ENCODE results near the gene RARA.
"Not testable (repeated sequence)": the region's sequence is repeated elsewhere in the genome, so short reads cannot be mapped to it uniquely, and the experiment has no call there.

The RARA gene

DNA sequence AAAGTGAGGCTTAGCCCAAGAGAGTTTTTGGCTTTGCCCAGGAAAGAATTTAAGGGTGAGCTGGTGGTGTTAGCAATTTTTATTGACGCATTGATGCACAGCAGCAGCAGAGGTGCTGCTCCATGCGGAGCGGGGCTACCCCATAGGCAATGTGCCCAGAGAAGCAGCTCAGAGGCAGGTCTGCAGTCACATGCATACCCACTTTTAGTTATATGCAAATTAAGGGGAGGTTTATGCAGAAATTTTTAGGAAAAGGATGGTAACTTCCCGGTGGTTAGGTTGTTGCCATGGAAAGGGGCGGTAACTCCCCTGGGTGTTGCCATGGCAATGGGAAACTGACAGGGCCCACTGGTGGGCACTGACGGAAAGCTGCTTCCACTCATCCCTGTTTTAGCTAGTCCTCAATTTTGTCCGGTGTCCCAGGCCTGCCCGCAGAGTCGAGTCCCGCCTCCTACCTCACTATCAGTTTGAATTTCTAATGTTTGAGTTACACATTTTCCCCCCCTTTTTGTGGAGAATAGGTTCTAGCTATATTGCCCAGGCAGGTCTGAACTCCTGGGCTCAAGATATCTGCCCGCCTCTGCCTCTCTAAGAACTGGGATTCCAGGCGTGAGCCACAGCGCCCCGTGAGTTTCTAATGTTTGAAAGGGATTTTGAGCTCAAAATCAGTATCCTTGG is 66.0 kb downstream of the RARA start:
- H3K36me3 ChIP-seq, result no peaks in the 10 kb centered on the region

DNA sequence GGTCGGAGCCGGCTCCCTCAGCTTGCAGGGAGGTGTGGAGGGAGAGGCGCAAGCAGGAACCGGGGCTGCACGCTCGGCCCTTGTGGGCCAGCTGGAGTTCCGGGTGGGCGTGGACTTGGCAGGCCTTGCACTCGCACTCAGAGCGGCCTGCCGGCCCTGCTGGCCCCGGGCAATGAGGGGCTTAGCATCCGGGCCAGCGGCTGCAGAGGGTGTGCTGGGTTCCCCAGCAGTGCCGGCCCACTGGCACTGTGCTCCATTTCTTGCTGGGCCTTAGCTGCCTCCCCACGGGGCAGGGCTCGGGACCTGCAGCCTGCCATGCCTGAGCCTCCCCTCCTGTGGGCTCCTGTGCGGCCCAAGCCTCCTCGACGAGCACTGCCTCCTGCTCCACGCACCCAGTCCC is 66.8 kb downstream of the RARA start:
- not testable (repeated sequence) for H3K36me3 ChIP-seq; H3K4me3 ChIP-seq (ENCODE audit: low read depth in 1 of 2, low read length in 1 of 2); H3K9me3 ChIP-seq; H3K27ac ChIP-seq; H3K4me1 ChIP-seq (ENCODE audit: control insufficient read depth in 1 of 2, insufficient read depth in 1 of 2, low read depth in 1 of 2, low read length in 1 of 2)
- H3K27me3 ChIP-seq, result peaks cover 28% of the 10 kb centered on the region

More for the DNA sequence above, 66.0 kb downstream of the RARA start:
- Histone ChIP-seq H3K4me3 (ENCODE audit: low read depth in 1 of 2, low read length in 1 of 2) (no peak overlapping the region), H3K27ac (no peak overlapping the region), H3K4me1 (ENCODE audit: control insufficient read depth in 1 of 2, insufficient read depth in 1 of 2, low read depth in 1 of 2, low read length in 1 of 2) (no peaks in the 10 kb centered on the region), H3K9me3 (no peaks in the 10 kb centered on the region), H3K27me3 (peaks cover 28% of the 10 kb centered on the region)
- TF ChIP-seq, protein P1, sequence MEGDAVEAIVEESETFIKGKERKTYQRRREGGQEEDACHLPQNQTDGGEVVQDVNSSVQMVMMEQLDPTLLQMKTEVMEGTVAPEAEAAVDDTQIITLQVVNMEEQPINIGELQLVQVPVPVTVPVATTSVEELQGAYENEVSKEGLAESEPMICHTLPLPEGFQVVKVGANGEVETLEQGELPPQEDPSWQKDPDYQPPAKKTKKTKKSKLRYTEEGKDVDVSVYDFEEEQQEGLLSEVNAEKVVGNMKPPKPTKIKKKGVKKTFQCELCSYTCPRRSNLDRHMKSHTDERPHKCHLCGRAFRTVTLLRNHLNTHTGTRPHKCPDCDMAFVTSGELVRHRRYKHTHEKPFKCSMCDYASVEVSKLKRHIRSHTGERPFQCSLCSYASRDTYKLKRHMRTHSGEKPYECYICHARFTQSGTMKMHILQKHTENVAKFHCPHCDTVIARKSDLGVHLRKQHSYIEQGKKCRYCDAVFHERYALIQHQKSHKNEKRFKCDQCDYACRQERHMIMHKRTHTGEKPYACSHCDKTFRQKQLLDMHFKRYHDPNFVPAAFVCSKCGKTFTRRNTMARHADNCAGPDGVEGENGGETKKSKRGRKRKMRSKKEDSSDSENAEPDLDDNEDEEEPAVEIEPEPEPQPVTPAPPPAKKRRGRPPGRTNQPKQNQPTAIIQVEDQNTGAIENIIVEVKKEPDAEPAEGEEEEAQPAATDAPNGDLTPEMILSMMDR (IDR thresholded peaks at IDR 0.05), result no peak

- not testable (repeated sequence) for H3K36me3 ChIP-seq; H3K4me3 ChIP-seq (ENCODE audit: low read depth in 1 of 2, low read length in 1 of 2); H3K9me3 ChIP-seq; H3K4me1 ChIP-seq (ENCODE audit: control insufficient read depth in 1 of 2, insufficient read depth in 1 of 2, low read depth in 1 of 2, low read length in 1 of 2); H3K27ac ChIP-seq
- H3K27me3 ChIP-seq, result peaks cover 28% of the 10 kb centered on the region
These were observed 67.6 kb downstream of the RARA start for GRCh38 chr17:40376541-40376940.

GRCh38 chr17:40377832-40378231 is 68.9 kb downstream of the RARA start:
- Histone ChIP-seq H3K36me3 (no peaks in the 10 kb centered on the region), H3K4me3 (ENCODE audit: low read depth in 1 of 2, low read length in 1 of 2) (no peak overlapping the region), H3K4me1 (ENCODE audit: control insufficient read depth in 1 of 2, insufficient read depth in 1 of 2, low read depth in 1 of 2, low read length in 1 of 2) (no peaks in the 10 kb centered on the region), H3K27me3 (peaks cover 28% of the 10 kb centered on the region), H3K9me3 (no peaks in the 10 kb centered on the region), H3K27ac (no peak overlapping the region)
- TF ChIP-seq, protein P1 (IDR thresholded peaks at IDR 0.05), result no peak

DNA sequence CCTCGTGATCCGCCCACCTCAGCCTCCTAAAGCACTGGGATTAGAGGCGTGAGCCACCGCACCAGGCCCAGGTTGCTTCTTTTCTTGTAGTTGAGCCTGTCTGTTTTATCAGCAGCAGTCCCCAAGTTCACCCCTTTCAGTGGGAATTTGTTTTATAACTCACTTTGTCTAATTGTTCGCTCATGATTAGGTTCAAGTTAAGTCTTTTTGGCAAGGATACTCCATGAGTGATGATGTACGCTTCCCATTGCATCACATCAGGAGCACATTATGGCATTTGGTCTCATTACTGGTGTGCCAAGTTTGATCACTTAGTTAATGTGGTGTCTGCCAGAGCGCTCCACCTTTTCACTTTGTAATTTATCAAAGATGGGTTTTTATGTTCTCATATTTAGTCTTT is 70.0 kb downstream of the RARA start:
- no peak overlapping the region for H3K4me3 ChIP-seq (ENCODE audit: low read depth in 1 of 2, low read length in 1 of 2)
- peaks cover 27% of the 10 kb centered on the region for H3K27me3 ChIP-seq
- TF ChIP-seq, protein P1 (IDR thresholded peaks at IDR 0.05), result no peak
- no peaks in the 10 kb centered on the region for H3K4me1 ChIP-seq (ENCODE audit: control insufficient read depth in 1 of 2, insufficient read depth in 1 of 2, low read depth in 1 of 2, low read length in 1 of 2)
- H3K9me3 ChIP-seq, result no peaks in the 10 kb centered on the region
- H3K36me3 ChIP-seq, result peaks cover 3% of the 10 kb centered on the region
- no peak overlapping the region for H3K27ac ChIP-seq

- no peak overlapping the region for H3K4me3 ChIP-seq (ENCODE audit: low read depth in 1 of 2, low read length in 1 of 2)
- TF ChIP-seq, protein P1 (IDR thresholded peaks at IDR 0.05), result no peak
- peaks cover 1% of the 10 kb centered on the region for H3K27me3 ChIP-seq
- no peaks in the 10 kb centered on the region for H3K9me3 ChIP-seq
- no peaks in the 10 kb centered on the region for H3K4me1 ChIP-seq (ENCODE audit: control insufficient read depth in 1 of 2, insufficient read depth in 1 of 2, low read depth in 1 of 2, low read length in 1 of 2)
- no peak overlapping the region for H3K27ac ChIP-seq
- H3K36me3 ChIP-seq, result peaks cover 22% of the 10 kb centered on the region
These were observed 73.3 kb downstream of the RARA start for GRCh38 chr17:40382251-40382650.

DNA sequence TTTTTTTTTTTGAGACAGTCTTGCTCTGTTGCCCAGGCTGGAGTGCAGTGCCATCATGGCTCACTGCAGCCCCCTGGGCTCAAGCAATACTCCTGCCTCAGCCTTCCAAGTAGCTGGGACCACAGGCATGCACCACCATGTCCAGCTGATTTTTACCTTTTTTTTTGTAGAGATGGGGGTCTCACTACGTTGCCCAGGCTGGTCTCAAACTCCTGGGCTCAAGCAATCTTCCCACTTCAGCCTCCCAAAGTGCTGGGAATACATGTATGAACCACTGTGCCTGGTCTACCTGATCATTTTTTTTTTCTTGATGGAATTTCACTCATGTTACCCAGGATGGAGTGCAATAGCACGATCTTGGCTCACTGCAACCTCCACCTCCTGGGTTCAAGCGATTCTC is 77.6 kb downstream of the RARA start:
- not testable (repeated sequence) for H3K4me1 ChIP-seq (ENCODE audit: control insufficient read depth in 1 of 2, insufficient read depth in 1 of 2, low read depth in 1 of 2, low read length in 1 of 2); H3K27ac ChIP-seq; H3K9me3 ChIP-seq; H3K4me3 ChIP-seq (ENCODE audit: low read depth in 1 of 2, low read length in 1 of 2); H3K27me3 ChIP-seq
- peaks cover 58% of the 10 kb centered on the region for H3K36me3 ChIP-seq

Data from neutrophil (primary cell).